LNCaP clone FGC (cell line): ENCODE measurements around the gene CATSPER1.

Source experiments
- DNase-seq: peaks from one replicate; pipeline ENCODE4 v3.0.0-alpha.2; 2011; ENCODE audit warnings: low read depth
- H3K4me3 ChIP-seq: 2 replicates; pipeline ENCODE4 v1.5.1; 2011; ENCODE audit warnings: mild to moderate bottlenecking, low read depth, low read length, control low read depth
- CTCF ChIP-seq: IDR thresholded peaks from 2 replicates; pipeline ENCODE4 v1.5.1; 2012; ENCODE audit warnings: mild to moderate bottlenecking; ENCODE audit not compliant: control insufficient read depth, insufficient read depth; ENCODE audit errors: extremely low read depth

CATSPER1 gene

GRCh38 chr11:65982824-65983588, 43.3 kb downstream of the CATSPER1 start:
- TF ChIP-seq CTCF = no peak
- DNase-seq = no peak
- no peak overlapping the region for H3K4me3 ChIP-seq

GRCh38 chr11:65981972-65982823, 44.1 kb downstream of the CATSPER1 start:
- no peak for TF ChIP-seq CTCF
- no peak for DNase-seq

GRCh38 chr11:65981101-65981740, 45.1 kb downstream of the CATSPER1 start:
- no peak for TF ChIP-seq CTCF
- peak; percentile 8 for DNase-seq
- no peak overlapping the region for H3K4me3 ChIP-seq

More at GRCh38 chr11:65981972-65982823, 44.1 kb downstream of the CATSPER1 start:
- H3K4me3 ChIP-seq = no peak overlapping the region

- no peak for DNase-seq
- H3K4me3 ChIP-seq = no peak overlapping the region
- TF ChIP-seq CTCF = no peak
Observed at GRCh38 chr11:65979261-65979759, 47.0 kb downstream of the CATSPER1 start.

GRCh38 chr11:65978391-65979238, 47.7 kb downstream of the CATSPER1 start:
- no peak for TF ChIP-seq CTCF
- H3K4me3 ChIP-seq = no peak overlapping the region
- no peak for DNase-seq
